ENCODE results near the gene UNKL. TPM values are rescaled to one million over a fixed set of nuclear protein-coding genes. Genes with fewer than 3 reads are reported as not detected.

The UNKL gene
- total and polyA plus RNA-seq, 2 donors (not counting 1 experiment from before 2014, with no cell fraction given), result 53.9 to 178 TPM

- intact Hi-C loops (cut with micrococcal nuclease), result loop anchor here (10.0 kb wide), 1 partner anchor 268 kb away; the partner anchor contains the start of genes CRAMP1 and IFT140
- no peaks in the 10 kb centered on the region for H3K9me3 Mint-ChIP-seq (ENCODE audit: insufficient read depth)
- H3K4me3 Mint-ChIP-seq, result no peak overlapping the region
- TF ChIP-seq EZH2 (IDR thresholded peaks at IDR 0.05; ENCODE audit: borderline replicate concordance, insufficient read depth, low read depth, low read length, poor library complexity, severe bottlenecking) (no peak), CTCF (IDR thresholded peaks at IDR 0.05) (no peak)
- no peaks in the 10 kb centered on the region for H3K9me3 ChIP-seq (ENCODE audit: control extremely low read depth in 1 of 3, control insufficient read depth in 2 of 3, insufficient read depth in 1 of 3, low read length in 2 of 3)
- no peak overlapping the region for H3K9ac ChIP-seq (ENCODE audit: low read length)
- POLR2A ChIA-PET, result interaction anchor here (0.6 to 1.6 kb wide), 4 partner anchors 14 to 94 kb away, joined by 3 to 6 read pairs (median 4); no protein-coding TSS in a partner anchor
- no peak overlapping the region for H3K27ac Mint-ChIP-seq
- ATAC-seq (ENCODE audit: low read depth), result no peak
- no peak overlapping the region for H3K4me2 ChIP-seq (replicated peaks; ENCODE audit: low read depth, low read length, poor library complexity, severe bottlenecking)
- DNase-seq, result no peak
- H3K79me2 ChIP-seq (ENCODE audit: control insufficient read depth, insufficient read depth, low read length), result peaks cover 13% of the 10 kb centered on the region
- H2AFZ ChIP-seq (ENCODE audit: insufficient read depth, low read depth, low read length, poor library complexity, severe bottlenecking), result no peak overlapping the region
- H3K4me1 ChIP-seq (ENCODE audit: control insufficient read depth in 2 of 2, insufficient read depth in 2 of 2, low read length in 2 of 2), result peaks cover 24 to 36% of the 10 kb centered on the region in 2 donors
- H3K27me3 Mint-ChIP-seq, result no peaks in the 10 kb centered on the region
- CTCF ChIA-PET, result interaction anchor here (2.1 kb wide), 1 partner anchor 17 kb away, joined by 6 read pairs; no protein-coding TSS in a partner anchor
- WGBS (ENCODE audit: insufficient coverage), result 76% methylated on average over 34 of the region's 34 CpGs
- peaks cover 31% of the 10 kb centered on the region for H3K4me1 Mint-ChIP-seq
- no peak overlapping the region for H3K27ac ChIP-seq (ENCODE audit: low read length in 2 of 2)
- H4K20me1 ChIP-seq (ENCODE audit: control insufficient read depth, insufficient read depth, low read length, poor library complexity, severe bottlenecking), result peaks cover 27% of the 10 kb centered on the region
- H3K27me3 ChIP-seq (replicated peaks in 1 of 4; ENCODE audit: control extremely low read depth in 1 of 4, control insufficient read depth in 3 of 4, insufficient read depth in 4 of 4, low read length in 3 of 4), result no peaks in the 10 kb centered on the region
- no peak overlapping the region for H3K4me3 ChIP-seq (ENCODE audit: control extremely low read depth in 1 of 5, extremely low read depth in 1 of 5, insufficient read depth in 1 of 5, low read depth in 2 of 5, low read length in 4 of 5)
- H3K36me3 ChIP-seq (replicated peaks in 1 of 2; ENCODE audit: control extremely low read depth in 1 of 2, control insufficient read depth in 1 of 2, extremely low read depth in 1 of 2, insufficient read depth in 2 of 2, low read length in 1 of 2), result peaks cover 0 to 27% of the 10 kb centered on the region in 2 experiments
Observed at GRCh38 chr16:1346422-1347285, 67.8 kb downstream of the UNKL start.

All from B cell (primary cell).